Kidney (tissue), 14 donors: Measurements from ENCODE around the gene AASDH. TPM values are rescaled to one million over a fixed set of nuclear protein-coding genes. Genes with fewer than 3 reads are reported as not detected.

Experiments
- DNase-seq, 5 donors: peaks; one replicate each; pipeline ENCODE4 v3.0.0-alpha.2; 2013 to 2020
- FAIRE-seq: peaks from 2 replicates; lab custom pipeline; 2012; peaks lifted over from hg19 to GRCh38; lab: Jason Lieb, UNC
- H3K27ac ChIP-seq, 2 donors: one replicate each; pipeline ENCODE4 v1.7.0; 2013; ENCODE audit warnings: low read depth in 2 of 2, low read length in 2 of 2, inconsistent platforms in 1 of 2
- H3K27me3 ChIP-seq: one replicate; pipeline ENCODE4 v1.7.1; 2013; ENCODE audit warnings: low read length, inconsistent platforms; ENCODE audit not compliant: control insufficient read depth, insufficient read depth
- H3K36me3 ChIP-seq, 3 donors: one replicate each; pipeline versions ENCODE4 v1.7.0 to v1.7.1; 2013; ENCODE audit warnings: low read length in 3 of 3, control low read depth in 1 of 3, inconsistent platforms in 1 of 3; ENCODE audit not compliant: insufficient read depth in 3 of 3, control insufficient read depth in 2 of 3
- H3K4me1 ChIP-seq, 3 donors: one replicate each; pipeline versions ENCODE4 v1.7.0 to v1.7.1; 2013; ENCODE audit warnings: low read length in 3 of 3, inconsistent platforms in 1 of 3, low read depth in 1 of 3; ENCODE audit not compliant: control insufficient read depth in 2 of 3, insufficient read depth in 2 of 3
- H3K4me3 ChIP-seq, 3 donors: one replicate each; pipeline versions ENCODE4 v1.7.0 to v1.8.1; 2013; ENCODE audit warnings: low read length in 3 of 3, control low read depth in 1 of 3, inconsistent platforms in 1 of 3
- H3K9ac ChIP-seq, 3 donors: one replicate each; pipeline versions ENCODE4 v1.7.0 to v1.7.1; 2013; ENCODE audit warnings: low read length in 3 of 3, control low read depth in 1 of 3, inconsistent platforms in 1 of 3
- H3K9me3 ChIP-seq, 3 donors: one replicate each; pipeline versions ENCODE4 v1.7.0 to v1.7.1; 2013; ENCODE audit warnings: low read length in 3 of 3, control low read depth in 1 of 3, inconsistent platforms in 1 of 3; ENCODE audit not compliant: control insufficient read depth in 2 of 3, insufficient read depth in 1 of 3
- intact Hi-C: fragments of 100-400 bp; cut with DNase I; formaldehyde crosslinking; loops from one replicate; pipeline ENCODE4 v1.11.1; 2022
- polyA plus RNA-seq: library from polyadenylated mRNA; stranded (reverse); fragments of 350-450 nt; fragmentation: Illumina TruSeq; extraction: RNeasy Lipid Tissue Mini Kit (QIAGEN cat#74804); gene quantifications from one replicate; pipeline ENCODE4 v1.2.3, GENCODE V29; 2014; ENCODE audit warnings: low read depth, low replicate concordance; ENCODE audit not compliant: insufficient read depth
- total RNA-seq: library from RNA; stranded (reverse); fragmentation: NEBNext Ultra II Directional; extraction: Animal tissue kit (Norgen Biotek cat#: 25700); gene quantifications from one replicate; pipeline ENCODE4 v1.2.1, GENCODE V29; 2021
- TF ChIP-seq, protein P1 (sequence below): IDR thresholded peaks from 3 replicates; pipeline ENCODE4 v1.5.1; 2012; ENCODE audit warnings: mild to moderate bottlenecking, moderate library complexity, borderline replicate concordance; ENCODE audit not compliant: insufficient read depth; ENCODE audit errors: extremely low read depth
- donor health status: control.
- donor health status: control.
- donor health status: control.
- donor health status: control.
- donor health status: control.
- donor health status: DM: yes; HTN: yes; CAD: no.
- donor health status: Normal renal cell carcinoma (clear cell type).

Gene AASDH
- total and polyA plus RNA-seq, 2 donors from 2014 or later, result 6.0 to 16.7 TPM

DNA sequence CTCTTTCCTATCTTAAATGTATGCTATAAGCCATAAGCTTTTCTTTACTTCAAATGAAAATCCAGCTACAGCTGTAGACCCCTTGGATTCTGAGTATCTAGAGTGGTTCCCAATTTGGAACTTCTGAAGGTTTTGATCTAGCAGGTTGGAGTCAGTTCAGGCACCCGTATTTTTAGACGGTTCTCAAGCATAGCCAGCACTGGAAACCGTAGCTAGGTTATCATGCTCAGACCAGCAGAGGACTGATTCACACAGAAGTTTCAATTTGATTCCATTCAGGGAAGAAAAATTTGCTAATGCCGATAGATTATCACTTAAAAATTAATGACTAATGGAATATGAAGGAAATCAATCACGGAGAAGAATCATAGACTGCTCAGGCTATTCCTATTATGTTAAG lies 36.9 kb upstream of the AASDH start:
- Histone ChIP-seq H3K4me3 (no peak overlapping the region), H3K27ac (no peak overlapping the region), H3K27me3 (no peaks in the 10 kb centered on the region), H3K4me1 (no peaks in the 10 kb centered on the region), H3K9me3 (no peaks in the 10 kb centered on the region), H3K9ac (no peak overlapping the region), H3K36me3 (no peaks in the 10 kb centered on the region)
- no peak for FAIRE-seq
- intact Hi-C loops, result no loop called here
- TF ChIP-seq, protein P1, sequence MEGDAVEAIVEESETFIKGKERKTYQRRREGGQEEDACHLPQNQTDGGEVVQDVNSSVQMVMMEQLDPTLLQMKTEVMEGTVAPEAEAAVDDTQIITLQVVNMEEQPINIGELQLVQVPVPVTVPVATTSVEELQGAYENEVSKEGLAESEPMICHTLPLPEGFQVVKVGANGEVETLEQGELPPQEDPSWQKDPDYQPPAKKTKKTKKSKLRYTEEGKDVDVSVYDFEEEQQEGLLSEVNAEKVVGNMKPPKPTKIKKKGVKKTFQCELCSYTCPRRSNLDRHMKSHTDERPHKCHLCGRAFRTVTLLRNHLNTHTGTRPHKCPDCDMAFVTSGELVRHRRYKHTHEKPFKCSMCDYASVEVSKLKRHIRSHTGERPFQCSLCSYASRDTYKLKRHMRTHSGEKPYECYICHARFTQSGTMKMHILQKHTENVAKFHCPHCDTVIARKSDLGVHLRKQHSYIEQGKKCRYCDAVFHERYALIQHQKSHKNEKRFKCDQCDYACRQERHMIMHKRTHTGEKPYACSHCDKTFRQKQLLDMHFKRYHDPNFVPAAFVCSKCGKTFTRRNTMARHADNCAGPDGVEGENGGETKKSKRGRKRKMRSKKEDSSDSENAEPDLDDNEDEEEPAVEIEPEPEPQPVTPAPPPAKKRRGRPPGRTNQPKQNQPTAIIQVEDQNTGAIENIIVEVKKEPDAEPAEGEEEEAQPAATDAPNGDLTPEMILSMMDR, result no peak
- DNase-seq, result no peak

DNA sequence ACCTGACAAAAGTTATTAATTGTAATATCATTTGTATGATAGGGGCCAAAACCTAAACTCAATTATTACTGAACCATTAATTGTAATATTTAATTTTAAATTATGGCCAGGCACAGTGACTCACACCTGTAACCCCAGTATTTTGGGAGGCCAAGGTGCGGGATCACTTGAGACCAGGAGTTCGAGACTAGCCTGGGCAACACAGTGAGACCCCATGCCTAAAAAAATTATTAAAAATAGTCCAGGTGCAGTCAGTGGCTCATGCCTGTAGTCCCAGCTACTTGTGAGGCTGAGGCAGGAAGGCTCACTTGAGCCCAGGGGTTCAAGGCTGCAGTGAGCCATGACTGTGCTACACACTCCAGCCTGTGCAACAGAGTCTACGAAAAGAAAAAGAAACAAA lies 30.1 kb upstream of the AASDH start:
- H3K9ac ChIP-seq, result no peak overlapping the region
- TF ChIP-seq, protein P1, result no peak
- no peaks in the 10 kb centered on the region for H3K9me3 ChIP-seq
- no peak for DNase-seq
- H3K27me3 ChIP-seq, result no peaks in the 10 kb centered on the region
- H3K36me3 ChIP-seq, result no peaks in the 10 kb centered on the region
- intact Hi-C loops, result no loop called here
- H3K4me3 ChIP-seq, result no peak overlapping the region
- H3K4me1 ChIP-seq, result no peaks in the 10 kb centered on the region
- no peak overlapping the region for H3K27ac ChIP-seq
- FAIRE-seq, result no peak

DNA sequence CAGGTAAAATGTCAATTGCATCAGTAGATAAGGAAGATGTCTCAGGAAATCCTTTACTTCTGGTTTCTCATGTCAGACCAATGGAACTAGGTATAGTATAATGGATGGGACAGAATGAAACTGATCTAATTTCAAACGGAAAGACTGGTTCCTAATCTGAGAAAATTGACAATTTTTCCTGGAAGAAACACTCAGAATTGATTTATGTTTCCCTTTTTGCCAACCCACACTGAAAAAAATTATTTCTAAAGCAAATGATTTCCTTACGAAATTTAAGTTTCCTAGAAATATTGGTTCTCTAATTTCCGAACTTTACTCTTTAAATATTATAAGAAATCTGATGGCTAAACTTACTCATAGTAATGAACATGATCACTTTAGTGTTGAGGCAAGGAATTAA lies 29.1 kb upstream of the AASDH start:
- no peak overlapping the region for H3K4me3 ChIP-seq
- H3K9me3 ChIP-seq, result no peaks in the 10 kb centered on the region
- H3K4me1 ChIP-seq, result no peaks in the 10 kb centered on the region
- H3K27me3 ChIP-seq, result no peaks in the 10 kb centered on the region
- TF ChIP-seq, protein P1, result no peak
- no peak overlapping the region for H3K9ac ChIP-seq
- DNase-seq (no peak), FAIRE-seq (no peak)
- intact Hi-C loops, result no loop called here
- H3K36me3 ChIP-seq, result no peaks in the 10 kb centered on the region
- H3K27ac ChIP-seq, result no peak overlapping the region

DNA sequence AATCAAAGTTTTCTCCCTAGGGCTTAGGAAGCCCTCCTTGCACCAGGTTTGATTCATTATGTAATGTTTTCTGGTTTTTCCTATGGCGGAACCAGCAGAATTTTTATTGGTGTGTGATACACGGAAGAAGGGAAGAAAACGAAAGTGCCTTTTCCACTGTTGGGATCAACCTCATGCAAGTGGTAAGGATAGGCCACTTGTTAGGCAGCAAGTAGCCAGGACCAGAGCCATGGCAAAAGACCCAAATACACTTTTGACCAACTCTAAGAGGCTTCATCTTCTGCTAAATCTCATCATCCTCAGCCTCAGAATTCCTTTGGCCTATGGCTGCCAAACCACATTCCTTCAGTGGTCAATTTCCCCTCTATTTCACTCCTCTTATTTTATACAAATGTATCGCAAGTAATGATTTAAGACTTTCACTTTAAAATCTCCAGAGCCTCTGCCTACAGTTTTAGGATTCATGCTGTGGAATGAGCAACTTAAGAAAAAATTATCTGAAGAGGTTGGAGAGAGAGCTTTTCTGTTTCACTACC lies 26.9 kb upstream of the AASDH start:
- TF ChIP-seq, protein P1, result no peak
- intact Hi-C loops, result no loop called here
- Histone ChIP-seq H3K27ac (no peak overlapping the region), H3K4me3 (no peak overlapping the region), H3K27me3 (no peaks in the 10 kb centered on the region), H3K36me3 (no peaks in the 10 kb centered on the region), H3K4me1 (peaks cover 0 to 9% (median 0%) of the 10 kb centered on the region in 3 donors), H3K9ac (no peak overlapping the region), H3K9me3 (no peaks in the 10 kb centered on the region)
- no peak for DNase-seq
- FAIRE-seq, result no peak
